ENCODE data around the gene UQCC2.

- TF ChIP-seq CTCF (IDR thresholded peaks at IDR 0.05; ENCODE audit: low read depth, low read length, missing input control) (no peak), ZBTB33 (IDR thresholded peaks at IDR 0.05) (no peak), SP1 (IDR thresholded peaks at IDR 0.05) (no peak), TAF1 (conservative IDR thresholded peaks at IDR 0.05) (no peak), FOXA1 (IDR thresholded peaks at IDR 0.05) (no peak), HNF4A (conservative IDR thresholded peaks at IDR 0.05) (no peak), RAD21 (IDR thresholded peaks at IDR 0.05) (no peak)
- TF ChIP-seq, protein P1, sequence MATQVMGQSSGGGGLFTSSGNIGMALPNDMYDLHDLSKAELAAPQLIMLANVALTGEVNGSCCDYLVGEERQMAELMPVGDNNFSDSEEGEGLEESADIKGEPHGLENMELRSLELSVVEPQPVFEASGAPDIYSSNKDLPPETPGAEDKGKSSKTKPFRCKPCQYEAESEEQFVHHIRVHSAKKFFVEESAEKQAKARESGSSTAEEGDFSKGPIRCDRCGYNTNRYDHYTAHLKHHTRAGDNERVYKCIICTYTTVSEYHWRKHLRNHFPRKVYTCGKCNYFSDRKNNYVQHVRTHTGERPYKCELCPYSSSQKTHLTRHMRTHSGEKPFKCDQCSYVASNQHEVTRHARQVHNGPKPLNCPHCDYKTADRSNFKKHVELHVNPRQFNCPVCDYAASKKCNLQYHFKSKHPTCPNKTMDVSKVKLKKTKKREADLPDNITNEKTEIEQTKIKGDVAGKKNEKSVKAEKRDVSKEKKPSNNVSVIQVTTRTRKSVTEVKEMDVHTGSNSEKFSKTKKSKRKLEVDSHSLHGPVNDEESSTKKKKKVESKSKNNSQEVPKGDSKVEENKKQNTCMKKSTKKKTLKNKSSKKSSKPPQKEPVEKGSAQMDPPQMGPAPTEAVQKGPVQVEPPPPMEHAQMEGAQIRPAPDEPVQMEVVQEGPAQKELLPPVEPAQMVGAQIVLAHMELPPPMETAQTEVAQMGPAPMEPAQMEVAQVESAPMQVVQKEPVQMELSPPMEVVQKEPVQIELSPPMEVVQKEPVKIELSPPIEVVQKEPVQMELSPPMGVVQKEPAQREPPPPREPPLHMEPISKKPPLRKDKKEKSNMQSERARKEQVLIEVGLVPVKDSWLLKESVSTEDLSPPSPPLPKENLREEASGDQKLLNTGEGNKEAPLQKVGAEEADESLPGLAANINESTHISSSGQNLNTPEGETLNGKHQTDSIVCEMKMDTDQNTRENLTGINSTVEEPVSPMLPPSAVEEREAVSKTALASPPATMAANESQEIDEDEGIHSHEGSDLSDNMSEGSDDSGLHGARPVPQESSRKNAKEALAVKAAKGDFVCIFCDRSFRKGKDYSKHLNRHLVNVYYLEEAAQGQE (IDR thresholded peaks at IDR 0.05), result no peak
Measured at GRCh38 chr6:33744895-33745546, 33.5 kb upstream of the UQCC2 start.

All from liver (tissue), 3 donors.